ENCODE measurements around the gene PHKA1.

- TF ChIP-seq USF1 (IDR thresholded peaks at IDR 0.05) (no peak), MAX (IDR thresholded peaks at IDR 0.05) (no peak)
Observed at GRCh38 chrX:72554448-72555140, 159.5 kb downstream of the PHKA1 start.

All from Ishikawa (cell line).